RPMI7951 (cell line): ENCODE results near the gene NPTXR. TPM values are rescaled to one million over a fixed set of nuclear protein-coding genes. Genes with fewer than 3 reads are reported as not detected.
"Not testable (repeated sequence)": the region's sequence is repeated elsewhere in the genome, so short reads cannot be mapped to it uniquely, and the experiment has no call there.

Experiments used
- DNase-seq: peaks from one replicate; pipeline ENCODE4 v3.0.0-alpha.2; 2012; ENCODE audit warnings: low read depth
- total RNA-seq: library from RNA; depleted of rRNA; stranded (reverse); fragments of >200 nt; shearing (Covaris generic); gene quantifications from 2 replicates; pipeline ENCODE4 v1.2.3, GENCODE V29; 2014

The NPTXR gene
- total RNA-seq, 1 experiment from 2014 or later, result 0.12 TPM

- no peak for DNase-seq
These were observed 11.5 kb downstream of the NPTXR start for GRCh38 chr22:38832005-38832978.

GRCh38 chr22:38831166-38831945 lies 12.5 kb downstream of the NPTXR start:
- peak; percentile 59 for DNase-seq

- DNase-seq, result no peak
These were observed 13.1 kb downstream of the NPTXR start for GRCh38 chr22:38830845-38831108.

GRCh38 chr22:38830026-38830844 lies 13.6 kb downstream of the NPTXR start:
- no peak for DNase-seq

- DNase-seq, result no peak
These were observed 14.3 kb downstream of the NPTXR start for GRCh38 chr22:38829485-38829884.

- DNase-seq, result no peak
These were observed 15.1 kb downstream of the NPTXR start for GRCh38 chr22:38828616-38829205.

GRCh38 chr22:38828191-38828590 lies 15.6 kb downstream of the NPTXR start:
- DNase-seq, result no peak

- no peak for DNase-seq
These were observed 16.3 kb downstream of the NPTXR start for GRCh38 chr22:38827510-38827909.

- DNase-seq, result no peak
These were observed 17.0 kb downstream of the NPTXR start for GRCh38 chr22:38826801-38827200.

- no peak for DNase-seq
These were observed 17.4 kb downstream of the NPTXR start for GRCh38 chr22:38826386-38826785.

- DNase-seq, result peak; percentile 68
These were observed 19.2 kb downstream of the NPTXR start for GRCh38 chr22:38824585-38824984.

GRCh38 chr22:38823637-38824036 lies 20.2 kb downstream of the NPTXR start:
- DNase-seq, result no peak

GRCh38 chr22:38823076-38823475 lies 20.8 kb downstream of the NPTXR start:
- DNase-seq, result no peak

GRCh38 chr22:38820020-38820419 lies 23.8 kb downstream of the NPTXR start:
- DNase-seq, result no peak

- DNase-seq, result no peak
These were observed 24.4 kb downstream of the NPTXR start for GRCh38 chr22:38819387-38819940.

GRCh38 chr22:38817196-38817595 lies 26.6 kb downstream of the NPTXR start:
- DNase-seq, result no peak

- DNase-seq, result no peak
These were observed 28.0 kb downstream of the NPTXR start for GRCh38 chr22:38815842-38816241.

- DNase-seq, result no peak
These were observed 32.6 kb downstream of the NPTXR start for GRCh38 chr22:38811241-38811640.

GRCh38 chr22:38805041-38805593 lies 38.7 kb downstream of the NPTXR start:
- not testable (repeated sequence) for DNase-seq

GRCh38 chr22:38802671-38803121 lies 41.1 kb downstream of the NPTXR start:
- DNase-seq, result peak; percentile 90
